ENCODE results near the gene PTGDR2.

Gene PTGDR2

GRCh38 chr11:60809691-60810090 lies 46.1 kb downstream of the PTGDR2 start:
- DNase-seq (ENCODE audit: low read depth) = no peak

GRCh38 chr11:60809249-60809648 lies 46.5 kb downstream of the PTGDR2 start:
- DNase-seq (ENCODE audit: low read depth) = no peak

- no peak for DNase-seq (ENCODE audit: low read depth)
These were observed 52.3 kb downstream of the PTGDR2 start for GRCh38 chr11:60803273-60803936.

- no peak for DNase-seq (ENCODE audit: low read depth)
These were observed 54.6 kb downstream of the PTGDR2 start for GRCh38 chr11:60801194-60801593.

All from activated T-helper 9 cell treated with anti-CD3 and anti-CD28 coated beads, Interleukin-2, amount 50 U/mL, for 16 hours (primary cell).